Measurements from ENCODE around the gene CAMK1D.

CAMK1D gene

DNA sequence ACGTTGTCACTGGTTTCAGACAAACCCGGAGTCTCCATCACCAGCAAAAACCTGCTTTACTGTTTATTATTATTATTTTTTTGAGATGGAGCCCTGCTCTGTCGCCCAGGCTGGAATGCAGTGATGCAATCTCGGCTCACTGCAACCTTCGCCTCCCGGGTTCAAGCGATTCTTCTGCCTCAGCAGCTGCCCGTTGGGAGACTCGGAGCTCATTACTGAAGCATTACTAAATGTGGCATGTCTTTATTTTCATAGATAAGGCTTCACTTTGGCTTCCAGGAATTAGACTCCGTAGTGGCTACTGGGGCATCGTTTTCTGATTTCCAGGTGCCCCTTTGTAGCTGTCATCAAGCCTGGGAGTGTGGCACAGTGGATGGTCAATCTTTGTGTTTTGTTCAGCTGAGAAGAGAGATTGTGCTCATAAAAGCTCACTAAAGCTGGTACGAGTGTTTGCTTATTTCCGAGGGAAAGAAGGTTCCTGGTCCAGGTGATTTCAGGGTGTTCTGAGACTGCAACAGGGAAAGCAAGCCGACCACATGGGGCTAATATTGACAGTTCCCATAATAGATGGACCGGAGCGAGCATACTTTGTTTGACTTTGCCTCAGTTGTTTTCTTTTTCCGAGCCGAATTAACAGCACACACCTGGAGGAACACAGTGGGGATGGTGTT is 163.1 kb downstream of the CAMK1D start:
- H3K9me3 ChIP-seq (ENCODE audit: control insufficient read depth, insufficient read depth, low read length): no peaks in the 10 kb centered on the region
- no peak overlapping the region for H3K4me2 ChIP-seq (ENCODE audit: low read length)
- H3K36me3 ChIP-seq (ENCODE audit: control insufficient read depth, low read length): no peaks in the 10 kb centered on the region
- H3K4me1 ChIP-seq (ENCODE audit: control insufficient read depth, low read length): peaks cover 7% of the 10 kb centered on the region
- H3F3A ChIP-seq (ENCODE audit: control insufficient read depth, insufficient read depth): no peaks in the 10 kb centered on the region; the same call in 1 of the 2 replicates
- no peak overlapping the region for H3K4me3 ChIP-seq (ENCODE audit: low read length)
- H3K79me2 ChIP-seq (ENCODE audit: control insufficient read depth, low read length): peaks cover 76% of the 10 kb centered on the region
- TF ChIP-seq EZH2phosphoT487 (IDR thresholded peaks at IDR 0.05; ENCODE audit: borderline replicate concordance, low read length): no peak
- TF ChIP-seq, protein P1, sequence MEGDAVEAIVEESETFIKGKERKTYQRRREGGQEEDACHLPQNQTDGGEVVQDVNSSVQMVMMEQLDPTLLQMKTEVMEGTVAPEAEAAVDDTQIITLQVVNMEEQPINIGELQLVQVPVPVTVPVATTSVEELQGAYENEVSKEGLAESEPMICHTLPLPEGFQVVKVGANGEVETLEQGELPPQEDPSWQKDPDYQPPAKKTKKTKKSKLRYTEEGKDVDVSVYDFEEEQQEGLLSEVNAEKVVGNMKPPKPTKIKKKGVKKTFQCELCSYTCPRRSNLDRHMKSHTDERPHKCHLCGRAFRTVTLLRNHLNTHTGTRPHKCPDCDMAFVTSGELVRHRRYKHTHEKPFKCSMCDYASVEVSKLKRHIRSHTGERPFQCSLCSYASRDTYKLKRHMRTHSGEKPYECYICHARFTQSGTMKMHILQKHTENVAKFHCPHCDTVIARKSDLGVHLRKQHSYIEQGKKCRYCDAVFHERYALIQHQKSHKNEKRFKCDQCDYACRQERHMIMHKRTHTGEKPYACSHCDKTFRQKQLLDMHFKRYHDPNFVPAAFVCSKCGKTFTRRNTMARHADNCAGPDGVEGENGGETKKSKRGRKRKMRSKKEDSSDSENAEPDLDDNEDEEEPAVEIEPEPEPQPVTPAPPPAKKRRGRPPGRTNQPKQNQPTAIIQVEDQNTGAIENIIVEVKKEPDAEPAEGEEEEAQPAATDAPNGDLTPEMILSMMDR (IDR thresholded peaks at IDR 0.05; ENCODE audit: low read depth, low read length, poor library complexity, severe bottlenecking): no peak
- no peaks in the 10 kb centered on the region for H3K27me3 ChIP-seq (ENCODE audit: control insufficient read depth, low read length)
- peaks cover 6% of the 10 kb centered on the region; the same call in 1 of the 2 replicates for H4K20me1 ChIP-seq (ENCODE audit: control insufficient read depth, insufficient read depth, low read depth, low read length)
- H3K27ac ChIP-seq (ENCODE audit: low read depth, low read length): no peak overlapping the region
- no peaks in the 10 kb centered on the region for H3K9me2 ChIP-seq (replicated peaks; ENCODE audit: control insufficient read depth, low read length)

DNA sequence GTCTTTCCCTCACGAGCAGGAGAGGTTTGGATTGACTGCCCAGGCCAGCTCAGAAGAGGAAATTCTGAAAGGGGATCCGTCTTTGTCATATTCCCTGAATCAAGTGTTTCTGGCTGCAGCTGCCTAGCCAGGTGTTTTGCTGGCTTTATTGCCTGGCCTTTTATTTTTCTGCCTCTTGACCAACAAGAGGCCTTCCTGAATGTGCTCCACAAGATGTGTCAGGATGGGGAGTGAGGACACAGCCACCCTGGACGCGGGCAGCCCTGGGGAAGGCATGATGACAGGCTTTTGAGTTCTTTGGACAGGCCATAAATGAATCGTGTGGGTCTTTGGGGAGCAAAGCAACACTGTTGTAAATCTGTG is 163.6 kb downstream of the CAMK1D start:
- TF ChIP-seq, protein P1 (IDR thresholded peaks at IDR 0.05; ENCODE audit: low read depth, low read length, poor library complexity, severe bottlenecking): no peak
- TF ChIP-seq EZH2phosphoT487 (IDR thresholded peaks at IDR 0.05; ENCODE audit: borderline replicate concordance, low read length): no peak
- Histone ChIP-seq H3K27me3 (ENCODE audit: control insufficient read depth, low read length) (no peaks in the 10 kb centered on the region), H3K27ac (ENCODE audit: low read depth, low read length) (no peak overlapping the region), H3F3A (ENCODE audit: control insufficient read depth, insufficient read depth) (no peaks in the 10 kb centered on the region; the same call in 1 of the 2 replicates), H3K9me2 (replicated peaks; ENCODE audit: control insufficient read depth, low read length) (no peaks in the 10 kb centered on the region), H3K79me2 (ENCODE audit: control insufficient read depth, low read length) (peaks cover 76% of the 10 kb centered on the region), H3K4me2 (ENCODE audit: low read length) (no peak overlapping the region), H4K20me1 (ENCODE audit: control insufficient read depth, insufficient read depth, low read depth, low read length) (peaks cover 6% of the 10 kb centered on the region; the same call in 1 of the 2 replicates), H3K9me3 (ENCODE audit: control insufficient read depth, insufficient read depth, low read length) (no peaks in the 10 kb centered on the region; the same call in 1 of the 2 replicates), H3K4me1 (ENCODE audit: control insufficient read depth, low read length) (peaks cover 7% of the 10 kb centered on the region), H3K36me3 (ENCODE audit: control insufficient read depth, low read length) (no peaks in the 10 kb centered on the region), H3K4me3 (ENCODE audit: low read length) (no peak overlapping the region)

- no peaks in the 10 kb centered on the region; the same call in 1 of the 2 replicates for H3K9me3 ChIP-seq (ENCODE audit: control insufficient read depth, insufficient read depth, low read length)
- no peaks in the 10 kb centered on the region for H3K27me3 ChIP-seq (ENCODE audit: control insufficient read depth, low read length)
- peaks cover 3% of the 10 kb centered on the region; the same call in 1 of the 2 replicates for H4K20me1 ChIP-seq (ENCODE audit: control insufficient read depth, insufficient read depth, low read depth, low read length)
- no peak for TF ChIP-seq EZH2phosphoT487 (IDR thresholded peaks at IDR 0.05; ENCODE audit: borderline replicate concordance, low read length)
- TF ChIP-seq, protein P1 (IDR thresholded peaks at IDR 0.05; ENCODE audit: low read depth, low read length, poor library complexity, severe bottlenecking): no peak
- H3K4me2 ChIP-seq (ENCODE audit: low read length): no peak overlapping the region
- H3K79me2 ChIP-seq (ENCODE audit: control insufficient read depth, low read length): peaks cover 74% of the 10 kb centered on the region
- H3K4me3 ChIP-seq (ENCODE audit: low read length): no peak overlapping the region
- no peaks in the 10 kb centered on the region for H3K36me3 ChIP-seq (ENCODE audit: control insufficient read depth, low read length)
- H3K4me1 ChIP-seq (ENCODE audit: control insufficient read depth, low read length): peaks cover 7% of the 10 kb centered on the region
- H3F3A ChIP-seq (ENCODE audit: control insufficient read depth, insufficient read depth): no peaks in the 10 kb centered on the region; the same call in 1 of the 2 replicates
- no peaks in the 10 kb centered on the region for H3K9me2 ChIP-seq (replicated peaks; ENCODE audit: control insufficient read depth, low read length)
- H3K27ac ChIP-seq (ENCODE audit: low read depth, low read length): no peak overlapping the region
These were observed 164.7 kb downstream of the CAMK1D start for GRCh38 chr10:12513775-12514673.

All from DOHH2 (cell line).